Fibroblast of lung (primary cell): Measurements from ENCODE around the gene MOGAT3.

Experiments used
- CTCF ChIP-seq, 2 donors: IDR thresholded peaks in 1 of 2; conservative IDR thresholded peaks in 1 of 2; 1 replicate in 1 of 2; 2 replicates in 1 of 2; pipeline ENCODE4 v1.5.1; 2011 to 2012; ENCODE audit warnings: low read length in 2 of 2, control low read depth in 1 of 2, inconsistent platforms in 1 of 2, low read depth in 1 of 2, mild to moderate bottlenecking in 1 of 2
- EZH2 ChIP-seq: IDR thresholded peaks from 2 replicates; pipeline ENCODE4 v1.5.1; 2012; ENCODE audit warnings: low read length, control low read depth, mild to moderate bottlenecking; ENCODE audit errors: missing control alignments

- no peak for TF ChIP-seq CTCF (conservative IDR thresholded peaks at IDR 0.05 in 1 of 2, IDR thresholded peaks at IDR 0.05 in 1 of 2; ENCODE audit: low read depth in 1 of 2, low read length in 2 of 2)
- no peak for TF ChIP-seq EZH2
Measured at GRCh38 chr7:101198476-101198875, 2.4 kb downstream of the MOGAT3 start.
